ENCODE results near the gene MSMB. TPM values are rescaled to one million over a fixed set of nuclear protein-coding genes. Genes with fewer than 3 reads are reported as not detected.

Gene MSMB
- total RNA-seq, 2 donors from 2014 or later: not detected

Other genes starting within 250 kb of the MSMB start
- gene AGAP4, start 198.8 kb downstream of the MSMB start, total RNA-seq: 10 to 100 TPM; 12.4 to 15.5 TPM
- 10 to 100 TPM; 42.8 to 73.1 TPM for gene TIMM23, start 73.8 kb downstream of the MSMB start, total RNA-seq
- gene NCOA4, start 15.6 kb downstream of the MSMB start, total RNA-seq: 100 to 1,000 TPM; 132 to 192 TPM
- not detected for gene ANTXRL, start 240.7 kb upstream of the MSMB start, total RNA-seq

All from colonic mucosa (tissue), 2 donors.